GM12892 (cell line): ENCODE measurements around the gene PSMA7.

Source experiments
- POLR2A ChIP-seq: IDR thresholded peaks from 2 replicates; pipeline ENCODE4 v1.6.1; 2011; ENCODE audit warnings: low read depth, low read length, control low read depth
- POLR2AphosphoS5 ChIP-seq: IDR thresholded peaks from 2 replicates; pipeline ENCODE4 v1.6.1; 2011; ENCODE audit warnings: low read depth, low read length, control low read depth
- TAF1 ChIP-seq: IDR thresholded peaks from 2 replicates; pipeline ENCODE4 v1.6.1; 2011; ENCODE audit warnings: low read depth, mild to moderate bottlenecking, control low read depth, low read length, borderline replicate concordance

- TF ChIP-seq POLR2A (no peak), POLR2AphosphoS5 (no peak), TAF1 (no peak)
Observed at GRCh38 chr20:62133051-62133845, 9.9 kb downstream of the PSMA7 start.
